Measurements from ENCODE around the gene HHAT.

Gene HHAT

GRCh38 chr1:210302501-210302900, 26.2 kb upstream of the HHAT start:
- Mint-ChIP-seq H3K36me3 (no peaks in the 10 kb centered on the region), H3K27ac (no peak overlapping the region), H3K9me3 (no peaks in the 10 kb centered on the region), H3K4me1 (no peaks in the 10 kb centered on the region), H3K4me3 (no peak overlapping the region)
- ATAC-seq, result no peak
- no peak for DNase-seq (ENCODE audit: low spot score in 2 of 2)

DNA sequence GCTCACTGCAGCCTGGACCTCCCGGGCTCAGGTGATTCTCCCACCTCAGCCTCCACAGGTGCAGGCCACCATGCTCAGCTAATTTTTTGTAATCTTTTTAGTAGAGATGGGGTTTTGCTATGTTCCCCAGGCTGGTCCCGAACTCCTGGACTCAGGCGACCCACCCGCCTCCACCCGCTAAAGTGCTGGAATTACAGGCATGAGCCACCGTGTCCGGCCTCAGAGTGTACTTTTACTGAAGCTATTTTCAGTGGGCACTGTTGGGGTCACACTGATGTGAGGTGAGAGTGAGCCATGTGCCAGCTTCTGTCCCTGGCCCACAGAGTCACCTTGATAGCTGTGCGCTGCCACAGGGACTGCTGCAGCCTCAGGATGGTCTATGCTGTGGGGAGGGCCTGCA, 25.3 kb upstream of the HHAT start:
- Mint-ChIP-seq H3K9me3 (no peaks in the 10 kb centered on the region), H3K27ac (no peak overlapping the region), H3K4me3 (no peak overlapping the region), H3K36me3 (no peaks in the 10 kb centered on the region), H3K4me1 (no peaks in the 10 kb centered on the region)
- DNase-seq (ENCODE audit: low spot score in 2 of 2) (no peak), ATAC-seq (no peak)

DNA sequence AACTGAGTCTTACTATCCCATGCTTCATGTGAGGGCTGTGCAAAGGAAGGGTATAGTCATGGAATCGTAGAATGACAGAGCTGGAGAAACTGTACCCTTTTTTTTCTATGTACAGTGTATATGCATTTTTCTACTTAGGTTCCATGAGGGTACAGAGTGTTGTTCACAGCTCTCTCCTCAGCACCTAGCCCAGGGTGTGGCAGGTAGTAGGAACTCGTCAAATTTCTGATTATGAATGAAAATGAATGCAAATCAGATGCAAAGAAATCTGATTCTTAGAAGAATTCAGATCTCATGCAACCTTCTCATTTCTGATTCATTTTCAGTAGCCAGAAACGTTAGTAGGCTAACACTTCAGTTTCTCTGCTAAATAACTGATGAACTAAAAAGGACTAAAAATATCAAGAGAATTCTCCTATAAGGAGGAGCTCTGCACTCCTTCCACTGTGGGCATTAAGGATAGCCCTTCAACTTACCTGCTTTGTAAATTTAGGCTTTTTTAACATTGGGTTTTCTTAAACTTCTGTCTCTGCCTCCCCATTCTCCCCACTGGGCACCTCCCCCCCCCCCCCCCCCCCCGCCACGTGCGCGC, 18.0 kb upstream of the HHAT start:
- DNase-seq (ENCODE audit: low spot score in 2 of 2), result no peak
- ATAC-seq, result no peak
- H3K4me3 Mint-ChIP-seq, result peak overlapping the region; percentile 73
- H3K9me3 Mint-ChIP-seq, result no peaks in the 10 kb centered on the region
- H3K27ac Mint-ChIP-seq, result peak overlapping the region; percentile 85
- H3K36me3 Mint-ChIP-seq, result no peaks in the 10 kb centered on the region
- peaks cover 11% of the 10 kb centered on the region for H3K4me1 Mint-ChIP-seq

GRCh38 chr1:210311726-210312493, 16.8 kb upstream of the HHAT start:
- no peaks in the 10 kb centered on the region for H3K36me3 Mint-ChIP-seq

DNA sequence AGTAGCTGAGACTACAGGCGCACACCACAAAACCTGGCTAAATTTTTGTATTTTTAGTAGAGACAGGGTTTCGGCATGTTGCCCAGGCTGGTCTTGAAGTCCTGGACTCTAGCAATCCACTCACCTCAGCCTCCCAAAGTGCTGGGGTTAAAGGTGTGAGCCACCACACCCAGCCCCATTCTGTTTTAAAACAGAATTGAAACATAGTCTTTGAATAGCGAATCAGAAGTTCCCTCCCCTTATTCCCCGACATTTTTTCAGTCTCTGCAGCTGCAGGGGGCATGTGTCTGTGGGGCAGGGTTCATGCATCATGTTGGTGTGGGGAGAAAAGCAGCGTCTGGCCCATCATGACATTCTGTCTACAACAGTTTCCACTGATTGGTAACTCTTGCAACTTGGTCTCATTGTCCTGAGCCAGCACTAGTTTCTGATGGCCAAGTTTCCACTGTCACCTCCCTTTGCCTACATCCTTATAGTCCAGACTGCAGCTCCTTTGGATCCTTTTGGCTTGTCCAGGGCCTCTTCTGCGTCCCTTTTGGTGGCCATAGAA, 15.6 kb upstream of the HHAT start:
- Mint-ChIP-seq H3K36me3 (no peaks in the 10 kb centered on the region), H3K27ac (no peak overlapping the region)

More at GRCh38 chr1:210311726-210312493, 16.8 kb upstream of the HHAT start:
- DNase-seq (ENCODE audit: low spot score in 2 of 2) (no peak), ATAC-seq (no peak)
- Mint-ChIP-seq H3K27ac (no peak overlapping the region), H3K9me3 (no peaks in the 10 kb centered on the region), H3K4me1 (peaks cover 11% of the 10 kb centered on the region), H3K4me3 (peak overlapping the region; percentile 73)

GRCh38 chr1:210313921-210314320, 14.8 kb upstream of the HHAT start:
- no peak for ATAC-seq
- H3K36me3 Mint-ChIP-seq, result no peaks in the 10 kb centered on the region

More for the DNA sequence above, 15.6 kb upstream of the HHAT start:
- peaks cover 11% of the 10 kb centered on the region for H3K4me1 Mint-ChIP-seq
- DNase-seq (ENCODE audit: low spot score in 2 of 2) (no peak), ATAC-seq (no peak)
- H3K4me3 Mint-ChIP-seq, result no peak overlapping the region
- no peaks in the 10 kb centered on the region for H3K9me3 Mint-ChIP-seq

DNA sequence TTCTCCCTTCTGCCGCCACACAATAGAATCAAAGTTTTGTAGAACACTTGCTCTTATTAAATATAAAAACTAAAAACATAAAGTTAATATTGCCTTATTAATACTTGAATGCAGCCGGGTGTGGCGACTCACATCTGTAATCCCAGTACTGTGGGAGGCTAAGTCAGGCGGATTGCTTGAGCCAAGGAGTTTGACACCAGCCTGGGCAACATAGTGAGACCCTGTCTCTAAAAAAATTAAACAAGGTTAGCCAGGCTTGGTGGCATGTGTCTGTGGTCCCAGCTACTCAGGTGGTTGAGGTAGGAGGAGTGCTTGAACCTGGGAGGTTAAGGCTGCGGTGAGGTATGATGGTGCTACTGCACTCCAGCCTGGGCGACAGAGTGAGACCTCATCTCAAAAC, 13.2 kb upstream of the HHAT start:
- DNase-seq (ENCODE audit: low spot score in 2 of 2) (no peak), ATAC-seq (no peak)
- Mint-ChIP-seq H3K4me3 (no peak overlapping the region), H3K4me1 (peaks cover 11% of the 10 kb centered on the region), H3K27ac (no peak overlapping the region), H3K9me3 (no peaks in the 10 kb centered on the region), H3K36me3 (no peaks in the 10 kb centered on the region)

More at GRCh38 chr1:210313921-210314320, 14.8 kb upstream of the HHAT start:
- Mint-ChIP-seq H3K4me3 (no peak overlapping the region), H3K4me1 (peaks cover 11% of the 10 kb centered on the region), H3K9me3 (no peaks in the 10 kb centered on the region), H3K27ac (no peak overlapping the region)
- DNase-seq (ENCODE audit: low spot score in 2 of 2), result no peak

DNA sequence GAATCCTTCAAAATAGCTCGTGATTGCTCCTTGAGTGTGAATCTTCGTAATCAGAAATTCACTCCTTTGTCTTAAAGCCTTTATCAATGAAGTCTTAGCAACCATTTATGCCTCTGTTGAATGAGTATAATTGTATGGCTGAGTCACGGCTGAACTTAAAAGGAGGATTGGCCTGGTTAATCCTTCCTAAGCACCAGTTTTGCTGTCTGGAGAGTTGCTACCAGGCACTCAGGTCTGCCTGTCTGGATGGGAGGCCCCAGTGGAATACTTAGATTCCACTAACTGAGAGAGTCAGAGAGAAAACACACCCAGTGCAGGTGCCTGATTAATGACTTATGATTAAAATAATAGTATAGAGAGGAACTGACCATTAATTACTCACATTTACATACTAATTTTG, 7.6 kb upstream of the HHAT start:
- H3K4me1 Mint-ChIP-seq, result no peaks in the 10 kb centered on the region
- H3K4me3 Mint-ChIP-seq, result no peak overlapping the region
- no peaks in the 10 kb centered on the region for H3K36me3 Mint-ChIP-seq
- H3K27ac Mint-ChIP-seq, result no peak overlapping the region
- DNase-seq (ENCODE audit: low spot score in 2 of 2), result no peak
- peaks cover 2% of the 10 kb centered on the region for H3K9me3 Mint-ChIP-seq
- ATAC-seq, result no peak

DNA sequence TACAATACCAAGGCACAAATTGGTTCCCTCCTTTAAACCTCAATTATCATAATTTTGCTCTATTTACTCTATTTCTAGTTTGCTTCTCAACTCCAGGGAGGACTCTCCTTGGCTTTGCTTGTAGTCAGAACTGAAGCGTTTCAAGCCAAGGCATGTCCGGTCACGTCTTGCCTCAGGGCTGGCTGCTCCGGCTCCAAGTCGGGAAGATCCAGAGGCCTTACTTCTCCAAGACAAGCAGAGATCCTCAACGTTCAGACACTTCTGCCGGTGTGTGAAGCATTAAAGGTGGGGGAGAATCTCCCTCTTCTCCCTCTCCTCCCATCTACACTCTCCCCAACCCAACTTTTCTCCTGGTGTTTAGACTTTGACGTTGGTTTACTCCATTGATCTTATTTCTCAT, 7.2 kb upstream of the HHAT start:
- H3K4me1 Mint-ChIP-seq, result no peaks in the 10 kb centered on the region
- ATAC-seq, result no peak

GRCh38 chr1:210323957-210324356, 4.7 kb upstream of the HHAT start:
- peaks cover 2% of the 10 kb centered on the region for H3K9me3 Mint-ChIP-seq
- H3K27ac Mint-ChIP-seq, result no peak overlapping the region
- peaks cover 7% of the 10 kb centered on the region for H3K4me1 Mint-ChIP-seq
- no peaks in the 10 kb centered on the region for H3K36me3 Mint-ChIP-seq
- DNase-seq (ENCODE audit: low spot score in 2 of 2) (no peak), ATAC-seq (no peak)
- H3K4me3 Mint-ChIP-seq, result no peak overlapping the region

More for the DNA sequence above, 7.2 kb upstream of the HHAT start:
- DNase-seq (ENCODE audit: low spot score in 2 of 2), result no peak
- Mint-ChIP-seq H3K36me3 (no peaks in the 10 kb centered on the region), H3K27ac (no peak overlapping the region), H3K9me3 (peaks cover 2% of the 10 kb centered on the region), H3K4me3 (no peak overlapping the region)

GRCh38 chr1:210325026-210325670, 3.6 kb upstream of the HHAT start:
- Mint-ChIP-seq H3K27ac (no peak overlapping the region), H3K4me3 (no peak overlapping the region), H3K4me1 (peaks cover 19% of the 10 kb centered on the region), H3K36me3 (no peaks in the 10 kb centered on the region), H3K9me3 (peaks cover 2% of the 10 kb centered on the region)
- no peak for ATAC-seq
- DNase-seq (ENCODE audit: low spot score in 2 of 2), result no peak

DNA sequence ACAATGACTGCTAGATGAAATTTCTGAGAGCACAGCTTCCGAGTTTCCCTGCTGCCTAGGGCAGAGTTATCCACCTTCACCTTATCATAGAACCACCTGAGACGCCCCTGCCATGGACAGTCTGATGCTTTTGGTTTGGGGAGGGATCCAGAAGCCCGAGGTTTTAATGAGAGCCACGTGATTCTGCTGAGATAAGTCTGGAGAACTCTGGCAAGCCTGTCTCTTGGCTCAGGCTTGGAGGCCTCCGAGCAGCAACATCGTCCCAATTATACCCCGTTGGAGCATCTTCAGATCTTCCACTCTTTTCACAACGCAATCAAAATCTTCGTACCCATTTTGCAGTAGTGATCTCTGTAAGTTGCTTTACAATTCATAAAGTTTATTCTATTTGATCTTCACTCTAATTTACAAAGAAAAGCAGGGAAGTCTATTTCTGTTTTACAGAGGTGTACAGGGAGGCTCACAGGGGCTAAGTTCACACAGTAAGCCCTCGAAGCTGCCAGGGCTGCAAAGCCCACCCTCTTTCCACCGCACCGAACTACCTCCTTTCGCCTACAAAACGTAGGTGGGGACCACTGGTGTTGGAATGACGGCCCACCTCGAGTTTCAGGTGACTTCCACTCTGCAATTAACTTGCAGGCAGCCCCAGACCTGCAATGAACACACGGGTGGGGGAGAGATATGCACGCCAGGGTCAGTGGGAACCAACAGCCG, 513 bp upstream of the HHAT start:
- Mint-ChIP-seq H3K4me3 (peak overlapping the region; percentile 93), H3K4me1 (peaks cover 37% of the 10 kb centered on the region), H3K9me3 (peaks cover 2% of the 10 kb centered on the region), H3K36me3 (peaks cover 11% of the 10 kb centered on the region), H3K27ac (peak overlapping the region; percentile 97)
- no peak for ATAC-seq
- DNase-seq (ENCODE audit: low spot score in 2 of 2), result peak in 1 of 2 donors; percentile 35

DNA sequence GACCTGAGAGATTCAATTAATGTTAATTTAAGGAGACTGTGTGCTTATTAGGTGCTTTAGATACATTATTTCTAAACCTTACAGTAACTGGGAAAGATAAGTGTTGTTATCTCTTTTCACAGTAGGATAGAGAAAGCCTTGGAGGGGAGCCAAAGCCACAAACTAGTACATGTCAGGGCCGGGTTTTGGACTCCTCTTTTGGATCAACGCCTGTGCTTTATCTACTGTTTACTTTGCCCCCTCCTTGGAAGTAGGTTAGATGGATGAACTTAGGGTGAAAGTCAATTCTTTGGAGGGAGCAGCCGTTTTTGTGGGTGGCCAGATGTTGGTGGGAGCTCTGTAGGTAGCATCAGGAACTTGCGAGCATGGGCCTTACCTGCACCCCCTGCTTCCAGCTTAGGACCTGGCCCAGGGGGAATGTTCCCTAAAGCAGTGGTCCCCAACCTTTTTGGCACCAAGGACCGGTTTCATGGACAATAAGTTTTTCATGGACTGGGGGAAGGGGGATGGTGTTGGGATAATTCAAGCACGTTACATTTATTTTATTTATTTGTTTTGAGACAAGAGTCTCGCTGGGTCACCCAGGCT, 1.7 kb downstream of the HHAT start:
- peak overlapping the region; percentile 93 for H3K4me3 Mint-ChIP-seq
- H3K27ac Mint-ChIP-seq, result no peak overlapping the region

GRCh38 chr1:210332233-210332632, 3.5 kb downstream of the HHAT start:
- H3K9me3 Mint-ChIP-seq, result no peaks in the 10 kb centered on the region
- peak overlapping the region; percentile 97 for H3K27ac Mint-ChIP-seq
- ATAC-seq (peak; percentile 83), DNase-seq (ENCODE audit: low spot score in 2 of 2) (peak in 1 of 2 donors; percentile 74)
- peaks cover 37% of the 10 kb centered on the region for H3K4me1 Mint-ChIP-seq
- peaks cover 11% of the 10 kb centered on the region for H3K36me3 Mint-ChIP-seq
- H3K4me3 Mint-ChIP-seq, result peak overlapping the region; percentile 46

More for the DNA sequence above, 1.7 kb downstream of the HHAT start:
- Mint-ChIP-seq H3K4me1 (peaks cover 37% of the 10 kb centered on the region), H3K9me3 (no peaks in the 10 kb centered on the region), H3K36me3 (peaks cover 11% of the 10 kb centered on the region)
- no peak for ATAC-seq
- DNase-seq (ENCODE audit: low spot score in 2 of 2), result peak in 1 of 2 donors; percentile 42
